ENCODE measurements around the gene TEAD1. TPM values are rescaled to one million over a fixed set of nuclear protein-coding genes. Genes with fewer than 3 reads are reported as not detected.

TEAD1 gene
- total and polyA plus RNA-seq, 9 of the 15 experiments (the other 6 are each of a cell fraction or from before 2014, with no cell fraction given): 1.7 to 17.7 (median 10.8) TPM

- no peak for TF ChIP-seq BRF2 (IDR thresholded peaks at IDR 0.05; ENCODE audit: borderline replicate concordance, insufficient read depth, insufficient read length)
- peak; percentile 56; the same call in 1 of the 2 replicates for TF ChIP-seq TEAD4 (IDR thresholded peaks at IDR 0.05; ENCODE audit: low read length)
- TF ChIP-seq TEAD4 (CRISPR knock-in tag; IDR thresholded peaks at IDR 0.05; ENCODE audit: borderline replicate concordance): no peak
- TF ChIP-seq ZNF316 (IDR thresholded peaks at IDR 0.05): peak; percentile 29; the same call in 1 of the 2 replicates
- TF ChIP-seq MTF1 (CRISPR knock-in tag; IDR thresholded peaks at IDR 0.05; ENCODE audit: borderline replicate concordance): no peak
- peak; percentile 24; the same call in 1 of the 2 replicates for TF ChIP-seq MAFF (IDR thresholded peaks at IDR 0.05; ENCODE audit: low read length)
- no peak for TF ChIP-seq HMGN3 (IDR thresholded peaks at IDR 0.05; ENCODE audit: borderline replicate concordance, extremely low read depth, insufficient read length, low read depth, low read length)
- TF ChIP-seq MCM2 (IDR thresholded peaks at IDR 0.05; ENCODE audit: low read depth): no peak
- TF ChIP-seq MCM7 (IDR thresholded peaks at IDR 0.05): no peak
- no peak for TF ChIP-seq BRD4 (IDR thresholded peaks at IDR 0.05)
- no peak for TF ChIP-seq SAFB2 (IDR thresholded peaks at IDR 0.05; ENCODE audit: borderline replicate concordance, low read depth, low read length, severe bottlenecking)
- peak; percentile 91 for TF ChIP-seq JUNB (CRISPR knock-in tag; conservative IDR thresholded peaks at IDR 0.05)
- TF ChIP-seq ZFPM2 (CRISPR knock-in tag; IDR thresholded peaks at IDR 0.05): no peak
- TF ChIP-seq ZNF740 (CRISPR knock-in tag; IDR thresholded peaks at IDR 0.05): no peak
- no peak for TF ChIP-seq ZNF740 (tag; IDR thresholded peaks at IDR 0.05)
- TF ChIP-seq C11orf30 (IDR thresholded peaks at IDR 0.05; ENCODE audit: low read depth): peak; percentile 49; the same call in 1 of the 2 replicates
- no peak for TF ChIP-seq GABPB1 (CRISPR knock-in tag; IDR thresholded peaks at IDR 0.05)
- no peak for TF ChIP-seq DMBX1 (CRISPR knock-in tag; IDR thresholded peaks at IDR 0.05; ENCODE audit: borderline replicate concordance)
- no peak for TF ChIP-seq NKRF (IDR thresholded peaks at IDR 0.05; ENCODE audit: borderline replicate concordance)
- TF ChIP-seq NR3C1 (CRISPR knock-in tag; IDR thresholded peaks at IDR 0.05): no peak
- peak; percentile 33; the same call in 1 of the 2 replicates for TF ChIP-seq EGR1 (conservative IDR thresholded peaks at IDR 0.05)
- TF ChIP-seq HIVEP1 (CRISPR knock-in tag; IDR thresholded peaks at IDR 0.05): no peak
- TF ChIP-seq BHLHE40 (IDR thresholded peaks at IDR 0.05; ENCODE audit: low read length): peak; percentile 68; the same call in 1 of the 2 replicates
- no peak for TF ChIP-seq ESRRA (IDR thresholded peaks at IDR 0.05; ENCODE audit: borderline replicate concordance, low read depth)
- TF ChIP-seq ETV5 (CRISPR knock-in tag; IDR thresholded peaks at IDR 0.05; ENCODE audit: low read depth): peak; percentile 53; the same call in 1 of the 2 replicates
Measured at GRCh38 chr11:12724301-12725054, 50.3 kb downstream of the TEAD1 start (continued).
